HL-60/S4 (cell line): Measurements from ENCODE around the gene WDR70.
"Not testable (repeated sequence)": the region's sequence is repeated elsewhere in the genome, so short reads cannot be mapped to it uniquely, and the experiment has no call there.

Source experiments
- in situ Hi-C: fragments of 300-500 bp; cut with MboI; formaldehyde crosslinking; loops from 2 replicates; pipeline ENCODE4 v1.14.3; 2022; ENCODE audit warnings: low sequenced_read_pairs

Gene WDR70

GRCh38 chr5:37786862-37787519 is 407.9 kb downstream of the WDR70 start:
- in situ Hi-C loops: no loop called here

DNA sequence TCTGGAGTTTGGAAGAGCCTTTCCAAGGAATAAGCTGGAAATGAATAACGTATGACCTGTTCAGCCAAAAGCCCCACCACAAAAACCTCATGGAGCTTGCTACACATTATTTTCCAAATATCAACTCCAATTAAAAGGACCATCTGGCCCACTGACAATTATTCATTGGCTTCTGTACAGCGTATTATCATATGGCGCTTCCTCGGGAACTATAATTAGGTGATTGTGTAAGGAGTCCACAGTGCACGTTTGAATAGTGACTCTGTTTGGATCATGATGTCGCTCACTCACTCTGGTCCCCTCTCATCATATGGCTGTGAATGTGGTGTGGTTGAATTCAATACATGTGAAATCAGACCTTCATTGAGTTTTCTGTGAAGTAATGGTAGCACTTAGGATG is 408.6 kb downstream of the WDR70 start:
- in situ Hi-C loops: no loop called here

DNA sequence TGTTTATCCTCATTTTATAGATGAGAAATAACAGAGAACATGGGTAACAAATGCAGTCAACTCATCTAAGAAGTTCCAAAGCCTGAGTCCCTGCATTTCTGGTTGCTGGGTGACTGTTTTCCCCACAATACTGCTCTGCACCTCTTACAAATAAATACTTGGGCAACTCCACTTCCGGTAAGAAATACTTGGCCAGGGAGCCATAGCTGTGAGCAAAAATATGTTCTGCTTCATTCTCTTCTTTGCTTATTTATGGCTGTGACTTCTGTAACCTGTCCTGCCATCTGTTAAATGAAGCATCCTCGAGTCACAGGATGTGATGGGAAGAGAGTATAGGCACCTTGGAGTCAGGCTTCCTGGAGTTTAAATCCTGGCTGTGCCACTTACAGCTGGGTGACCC is 410.9 kb downstream of the WDR70 start:
- in situ Hi-C loops: no loop called here

- in situ Hi-C loops: no loop called here
These were observed 412.2 kb downstream of the WDR70 start for GRCh38 chr5:37791321-37791720.

- in situ Hi-C loops: no loop called here
These were observed 414.0 kb downstream of the WDR70 start for GRCh38 chr5:37792975-37793631.

GRCh38 chr5:37795292-37795691 is 416.2 kb downstream of the WDR70 start:
- in situ Hi-C loops: not testable (repeated sequence)

GRCh38 chr5:37796435-37796834 is 417.3 kb downstream of the WDR70 start:
- in situ Hi-C loops: not testable (repeated sequence)

DNA sequence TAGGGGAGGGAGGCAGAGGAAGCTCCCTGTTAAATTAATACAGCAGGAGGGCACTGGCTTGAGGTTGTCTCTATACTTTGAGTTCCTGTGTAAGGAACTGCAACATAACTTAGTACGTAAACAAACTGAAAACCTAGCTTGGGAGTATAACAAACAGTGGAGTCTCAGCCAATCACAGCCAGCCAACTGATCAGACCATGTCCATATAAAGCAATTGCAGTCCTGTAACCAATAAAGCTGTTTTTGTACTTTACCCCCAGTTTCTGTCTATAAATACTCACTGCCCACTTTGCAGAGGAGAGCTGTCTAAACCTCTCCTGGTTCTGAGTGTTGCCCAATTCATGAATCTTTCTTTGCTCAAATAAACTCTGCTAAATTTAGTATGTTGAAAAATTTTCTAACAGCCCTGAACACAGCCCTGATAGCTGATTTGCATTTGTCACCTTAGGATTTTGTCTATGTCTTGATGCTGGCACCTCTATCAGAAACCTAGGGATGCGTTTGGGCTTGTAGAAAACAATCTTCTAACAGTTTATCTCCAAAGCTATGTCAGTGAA is 420.8 kb downstream of the WDR70 start:
- in situ Hi-C loops: no loop called here

DNA sequence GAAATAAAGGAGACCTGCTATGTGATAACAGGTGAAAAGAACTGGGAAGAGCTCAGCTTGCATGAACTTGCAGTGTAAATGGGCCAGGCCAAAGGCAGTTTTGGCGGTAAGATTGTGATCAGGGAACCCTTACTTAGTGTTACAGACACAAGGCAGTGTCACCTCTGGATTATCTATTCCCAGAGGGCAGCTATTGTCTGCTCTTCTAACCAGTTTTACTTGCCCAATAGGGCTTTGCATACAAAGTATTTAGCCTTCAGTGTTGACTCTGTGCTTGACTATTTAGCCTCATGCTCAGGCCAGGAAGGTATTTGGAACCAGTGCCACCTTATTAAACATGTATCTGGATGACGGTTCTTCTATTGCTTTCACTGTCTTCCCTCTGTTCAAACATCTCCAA is 422.4 kb downstream of the WDR70 start:
- in situ Hi-C loops: no loop called here
